Measurements from ENCODE around the gene RNASEH2C.
"Not testable (repeated sequence)": the region's sequence is repeated elsewhere in the genome, so short reads cannot be mapped to it uniquely, and the experiment has no call there.

RNASEH2C gene

DNA sequence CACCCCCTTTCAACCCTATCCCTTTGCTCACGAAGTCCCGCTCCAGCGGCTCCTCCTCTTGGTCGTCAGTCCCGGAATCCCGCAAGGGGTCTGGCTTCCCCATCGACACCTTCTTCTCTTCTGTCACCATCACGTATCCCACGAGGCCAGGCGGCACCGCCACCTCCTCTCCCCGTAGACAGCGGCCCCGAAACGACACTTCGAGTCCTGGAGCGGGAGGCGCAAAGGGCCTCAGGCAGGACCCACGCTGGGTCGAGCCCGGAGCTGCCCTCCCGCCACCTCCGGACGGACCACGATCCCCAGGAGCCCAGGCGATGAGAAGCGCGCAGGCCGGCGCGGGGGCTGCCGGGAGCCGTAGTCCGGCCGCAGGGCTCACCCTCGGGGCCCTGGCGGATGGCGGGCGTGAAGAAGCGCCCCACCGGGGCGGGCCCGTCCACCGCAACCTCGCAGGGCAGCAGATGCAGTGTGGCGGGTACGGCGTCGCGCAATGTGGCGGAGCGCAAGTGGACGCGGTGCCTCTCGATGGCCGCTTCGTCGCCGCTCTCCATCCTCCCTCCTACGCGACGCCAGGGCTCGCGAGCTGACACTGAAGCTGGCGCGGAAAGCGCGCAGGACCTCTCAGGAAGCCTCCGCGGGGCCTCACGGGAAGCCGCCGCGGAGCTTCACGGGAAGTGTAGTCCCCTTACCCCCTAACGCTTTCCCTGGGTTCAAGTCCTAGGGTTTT is at the start of gene RNASEH2C:
Gene RNASEH2C, minus strand, starts transcription at position 588 of the 724 bp plus-strand sequence. Its CDS starts 40 bp downstream, at position 548.
- peak; percentile 64 for DNase-seq (ENCODE audit: low read depth)

GRCh38 chr11:65767806-65768205 is 47.2 kb upstream of the RNASEH2C start:
- not testable (repeated sequence) for DNase-seq (ENCODE audit: low read depth)

DNA sequence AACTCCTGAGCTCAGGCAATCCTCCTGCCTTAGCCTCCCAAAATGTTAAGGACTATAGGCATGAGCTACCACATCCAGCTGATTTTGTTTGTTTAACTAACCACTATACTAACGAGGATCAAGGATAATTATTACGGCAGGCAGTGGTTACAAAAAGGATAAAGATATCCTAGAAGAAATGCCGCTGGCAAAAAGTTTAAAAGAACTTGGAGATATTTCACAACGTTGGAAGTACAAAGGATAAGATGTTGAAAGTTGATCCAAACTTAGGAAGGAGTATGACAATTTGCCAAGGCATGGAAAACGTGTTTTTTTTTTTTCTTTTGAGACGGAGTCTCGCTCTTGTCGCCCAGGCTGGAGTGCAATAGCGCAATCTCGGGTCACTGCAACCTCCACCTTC is 46.8 kb upstream of the RNASEH2C start:
- no peak for DNase-seq (ENCODE audit: low read depth)

DNA sequence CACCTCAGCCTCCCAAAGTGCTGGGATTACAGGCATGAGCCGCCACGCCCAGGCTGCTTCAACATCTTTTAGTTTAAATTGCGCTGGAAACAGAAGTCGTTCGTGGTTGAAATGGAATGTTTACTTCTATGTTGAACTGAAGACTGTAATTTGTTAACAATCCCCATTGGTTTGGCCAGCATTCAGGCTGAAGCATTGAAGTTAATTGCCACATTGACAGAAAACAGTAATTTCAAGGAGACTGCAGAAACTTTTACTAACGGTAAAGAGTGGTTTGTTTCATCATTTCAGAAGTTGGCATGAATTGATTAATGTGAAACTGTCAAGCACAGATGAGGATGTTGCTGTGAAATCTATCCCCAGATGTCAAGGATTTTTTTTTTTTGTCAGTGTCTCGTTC is 45.9 kb upstream of the RNASEH2C start:
- no peak for DNase-seq (ENCODE audit: low read depth)

DNA sequence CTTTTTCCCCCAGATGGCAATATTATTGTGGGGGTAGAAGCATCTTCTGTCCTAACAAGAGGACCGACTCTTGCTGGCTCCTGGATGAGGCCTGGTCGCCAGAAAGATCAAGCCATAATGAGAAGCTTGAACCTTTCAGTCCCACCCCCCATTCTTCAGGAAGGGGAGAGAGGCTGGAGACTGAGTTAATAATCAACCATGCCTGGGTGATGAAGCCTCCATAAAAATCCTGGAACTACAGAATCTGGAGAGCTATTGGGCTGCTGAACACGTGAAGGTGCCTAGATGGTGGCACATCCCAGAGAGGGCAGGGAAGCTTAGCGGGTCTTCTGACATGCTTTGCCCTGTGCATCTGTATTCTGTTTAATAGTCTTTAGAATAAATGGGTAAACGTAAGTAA is 43.8 kb upstream of the RNASEH2C start:
- DNase-seq (ENCODE audit: low read depth) = no peak

- not testable (repeated sequence) for DNase-seq (ENCODE audit: low read depth)
Measured at GRCh38 chr11:65762816-65763215, 42.2 kb upstream of the RNASEH2C start.

DNA sequence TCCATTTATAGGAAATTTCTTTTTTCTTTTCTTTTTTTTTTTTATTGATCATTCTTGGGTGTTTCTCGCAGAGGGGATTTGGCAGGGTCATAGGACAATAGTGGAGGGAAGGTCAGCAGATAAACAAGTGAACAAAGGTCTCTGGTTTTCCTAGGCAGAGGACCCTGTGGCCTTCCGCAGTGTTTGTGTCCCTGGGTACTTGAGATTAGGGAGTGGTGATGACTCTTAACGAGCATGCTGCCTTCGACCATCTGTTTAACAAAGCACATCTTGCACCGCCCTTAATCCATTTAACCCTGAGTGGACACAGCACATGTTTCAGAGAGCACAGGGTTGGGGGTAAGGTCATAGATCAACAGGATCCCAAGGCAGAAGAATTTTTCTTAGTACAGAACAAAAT is 41.6 kb upstream of the RNASEH2C start:
- not testable (repeated sequence) for DNase-seq (ENCODE audit: low read depth)

GRCh38 chr11:65745049-65745448 is 24.5 kb upstream of the RNASEH2C start:
- no peak for DNase-seq (ENCODE audit: low read depth)

- DNase-seq (ENCODE audit: low read depth) = no peak
Measured at GRCh38 chr11:65744699-65745042, 24.1 kb upstream of the RNASEH2C start.

DNA sequence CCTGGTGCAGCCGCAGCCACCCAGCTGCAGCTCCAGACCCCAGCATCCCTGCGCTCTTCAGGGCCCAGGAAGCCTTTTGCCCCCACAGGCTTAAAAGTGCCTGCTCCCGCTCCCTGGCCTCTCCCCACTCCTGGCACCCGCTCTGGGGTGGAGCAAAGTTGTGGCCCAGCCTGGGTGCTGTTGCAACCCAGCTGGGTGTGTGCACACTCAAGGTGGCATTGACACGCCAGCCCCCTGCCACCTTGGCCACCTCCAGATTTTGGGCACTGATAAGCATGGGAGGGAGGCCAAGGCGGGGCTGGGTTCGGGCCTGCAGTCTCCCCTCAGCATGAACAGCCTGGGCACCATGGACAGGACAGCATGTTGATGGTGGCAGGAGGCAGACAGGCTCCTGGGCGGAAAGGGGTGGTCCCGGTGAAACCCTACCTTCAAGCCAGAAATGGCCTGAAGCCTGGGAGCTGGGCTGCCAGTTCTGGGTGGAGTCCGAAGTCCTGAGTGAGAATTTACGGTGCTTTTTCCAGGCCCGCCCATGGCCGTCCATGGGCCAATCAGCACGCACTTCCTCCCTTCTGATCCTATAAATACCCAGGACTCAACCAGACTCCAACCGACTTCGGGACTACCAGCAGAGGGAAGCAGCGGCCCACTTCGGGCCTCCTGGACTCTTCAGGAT is 23.6 kb upstream of the RNASEH2C start:
- no peak for DNase-seq (ENCODE audit: low read depth)

DNA sequence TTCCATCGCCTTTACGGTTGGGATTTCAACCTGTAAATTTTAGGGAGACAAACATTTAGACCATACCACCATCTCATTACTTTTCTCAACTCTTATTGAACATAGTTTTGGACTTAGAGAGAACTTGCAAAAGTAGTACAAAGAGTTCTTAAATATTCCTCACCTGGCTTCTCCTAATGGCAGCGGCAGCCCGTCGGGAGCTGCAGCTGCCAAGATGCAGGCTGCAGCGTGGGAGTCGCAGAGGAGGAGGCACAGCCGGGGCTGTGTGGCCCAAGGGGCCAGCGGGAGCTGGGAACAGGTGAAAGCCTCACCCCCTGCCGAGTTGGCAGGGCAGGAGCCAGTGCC is 23.1 kb upstream of the RNASEH2C start:
- no peak for DNase-seq (ENCODE audit: low read depth)

DNA sequence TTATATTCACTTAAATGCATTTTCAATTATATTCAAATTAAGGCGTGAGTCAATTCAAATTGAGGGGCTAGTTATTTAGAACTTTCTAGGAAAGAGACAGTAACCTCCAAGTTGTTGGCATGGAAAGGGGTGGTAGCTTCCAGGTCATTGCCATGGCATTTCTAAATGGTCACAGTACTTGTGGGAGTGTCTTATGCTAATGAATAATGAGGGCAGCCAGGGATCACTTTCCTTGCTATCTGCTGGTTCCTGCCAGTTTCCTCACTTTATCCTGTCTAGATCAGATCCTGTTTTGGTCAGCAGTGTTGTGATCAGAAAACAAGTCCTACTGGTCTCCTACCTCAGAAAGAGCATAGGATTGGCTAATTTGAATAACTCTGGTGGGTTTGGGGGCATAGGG is 21.8 kb upstream of the RNASEH2C start:
- DNase-seq (ENCODE audit: low read depth) = no peak

DNA sequence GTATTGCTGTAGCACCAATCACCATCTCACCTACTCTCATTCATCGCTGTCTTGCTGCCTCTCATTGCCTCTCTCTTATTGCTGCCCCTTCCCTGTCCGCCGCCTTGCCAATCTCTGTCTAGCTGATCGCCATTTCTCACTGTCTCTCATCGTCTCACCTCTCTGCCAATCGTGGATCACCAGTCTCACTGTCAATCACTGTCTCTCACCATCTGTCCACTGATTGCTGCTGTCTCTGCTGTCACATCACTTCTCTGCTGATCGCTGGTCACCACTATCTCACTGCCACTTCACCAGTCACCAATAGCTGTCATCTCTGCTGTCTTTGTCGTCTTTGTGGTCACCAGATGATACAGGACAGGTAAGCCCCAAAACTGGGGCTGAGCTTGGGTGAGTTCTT is 20.6 kb upstream of the RNASEH2C start:
- DNase-seq (ENCODE audit: low read depth) = no peak

DNA sequence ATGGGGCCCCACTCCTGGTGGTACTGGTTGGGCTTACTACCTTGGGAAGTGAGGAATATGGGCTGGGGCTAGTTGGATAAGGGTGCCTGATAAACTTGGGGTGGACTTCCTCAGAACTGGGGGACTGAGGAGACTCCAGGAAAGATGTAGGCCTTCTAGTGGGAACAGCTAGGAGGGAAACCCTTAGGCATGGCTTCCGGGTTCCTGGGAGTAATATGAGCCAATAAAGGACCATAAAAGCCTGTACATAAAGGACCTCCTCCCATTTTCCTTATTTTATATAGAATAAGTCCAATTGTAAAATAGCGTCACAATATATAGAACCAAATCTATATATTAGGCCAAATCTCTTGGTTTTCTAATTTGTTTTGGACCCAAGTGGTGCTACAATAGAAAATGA is 18.4 kb upstream of the RNASEH2C start:
- no peak for DNase-seq (ENCODE audit: low read depth)

GRCh38 chr11:65736810-65737209 is 16.2 kb upstream of the RNASEH2C start:
- no peak for DNase-seq (ENCODE audit: low read depth)

- not testable (repeated sequence) for DNase-seq (ENCODE audit: low read depth)
Measured at GRCh38 chr11:65735111-65735510, 14.5 kb upstream of the RNASEH2C start.

- no peak for DNase-seq (ENCODE audit: low read depth)
Measured at GRCh38 chr11:65730461-65730860, 9.9 kb upstream of the RNASEH2C start.

- no peak for DNase-seq (ENCODE audit: low read depth)
Measured at GRCh38 chr11:65727865-65728264, 7.3 kb upstream of the RNASEH2C start.

DNA sequence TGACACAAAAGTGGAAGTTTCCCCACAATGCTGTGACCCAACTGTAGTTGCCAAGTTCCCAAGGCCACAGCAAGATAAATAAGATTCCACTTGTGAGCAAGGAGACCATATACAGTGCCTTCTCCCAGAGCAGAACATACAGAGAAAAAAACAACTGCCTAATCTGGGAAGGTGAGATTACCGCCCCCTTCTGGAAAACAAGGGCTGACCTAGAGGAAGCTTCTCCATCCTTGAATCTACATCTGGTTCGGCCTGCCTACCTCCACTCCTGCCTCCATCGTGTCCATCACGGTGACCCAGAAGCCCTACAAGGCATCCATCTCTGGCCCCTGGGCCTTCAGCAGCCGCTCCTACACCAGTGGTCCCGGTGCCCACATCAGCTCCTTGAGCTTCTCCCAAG is 6.1 kb upstream of the RNASEH2C start:
- DNase-seq (ENCODE audit: low read depth) = no peak

DNA sequence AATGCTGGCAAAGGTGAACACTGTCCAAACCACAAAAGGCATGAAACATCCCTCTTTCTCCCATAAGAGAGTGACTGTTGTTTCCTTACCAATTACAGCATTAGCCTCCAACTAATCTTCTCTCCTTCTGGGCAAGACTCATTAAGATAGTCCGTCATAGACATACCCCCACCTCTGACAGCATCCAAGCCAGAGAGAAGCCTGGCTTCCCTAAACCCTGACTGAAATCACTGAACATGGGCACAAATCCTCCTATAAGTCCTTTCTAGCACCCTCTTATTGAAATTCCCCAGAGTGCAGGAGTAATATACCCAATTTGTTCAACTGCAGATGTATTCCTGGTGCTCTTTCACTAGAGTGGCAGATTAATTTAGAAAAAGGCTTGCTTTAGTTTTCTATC is 1.7 kb upstream of the RNASEH2C start:
- DNase-seq (ENCODE audit: low read depth) = no peak

DNA sequence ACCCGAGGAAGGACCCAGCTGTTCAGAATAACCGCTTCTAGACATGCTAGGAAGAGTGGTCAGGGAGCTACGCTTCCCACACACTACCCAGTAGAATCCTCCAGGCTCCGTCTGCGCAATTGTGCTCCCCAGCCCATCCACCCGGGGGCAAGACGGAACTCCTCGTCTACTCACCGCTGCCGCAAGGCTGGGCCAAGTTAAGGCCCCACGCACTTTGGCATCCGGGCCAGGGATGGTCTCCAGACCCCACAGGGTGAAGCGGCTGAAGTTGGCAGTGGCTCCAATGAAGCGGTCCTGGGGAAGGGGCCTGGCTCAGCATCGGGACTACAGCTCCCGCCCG is 757 bp downstream of the RNASEH2C start:
- DNase-seq (ENCODE audit: low read depth) = no peak

GRCh38 chr11:65718964-65719492 is 1.6 kb downstream of the RNASEH2C start:
- no peak for DNase-seq (ENCODE audit: low read depth)

DNA sequence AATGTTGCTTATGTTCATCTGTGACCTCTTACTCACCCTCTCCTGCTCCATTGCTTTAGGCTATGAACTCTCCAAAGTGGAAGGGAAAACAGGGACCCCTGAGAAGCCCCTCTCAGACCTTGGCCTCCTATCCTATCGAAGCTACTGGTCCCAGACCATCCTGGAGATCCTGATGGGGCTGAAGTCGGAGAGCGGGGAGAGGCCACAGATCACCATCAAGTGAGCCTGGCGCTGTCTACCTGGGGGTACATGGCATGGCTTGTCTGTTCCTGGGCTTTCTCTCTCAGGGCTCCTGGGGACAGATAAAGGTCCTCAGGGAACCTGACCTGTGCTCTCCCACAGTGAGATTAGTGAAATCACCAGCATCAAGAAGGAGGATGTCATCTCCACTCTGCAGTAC is 2.1 kb downstream of the RNASEH2C start:
- DNase-seq (ENCODE audit: low read depth) = no peak

GRCh38 chr11:65717906-65718305 is 2.7 kb downstream of the RNASEH2C start:
- no peak for DNase-seq (ENCODE audit: low read depth)

All from activated T-cell treated with anti-CD3 and anti-CD28 coated beads for 1 hour (primary cell).